Measurements from ENCODE around the gene GATAD2A. TPM values are rescaled to one million over a fixed set of nuclear protein-coding genes. Genes with fewer than 3 reads are reported as not detected.

Gene GATAD2A
- total RNA-seq, 1 experiment from 2014 or later = 99.6 TPM

GRCh38 chr19:19537075-19538048, 131.9 kb downstream of the GATAD2A start:
- Histone ChIP-seq H3K36me3 (ENCODE audit: control insufficient read depth, insufficient read depth, low read length) (no peaks in the 10 kb centered on the region), H3K9me3 (ENCODE audit: control insufficient read depth, insufficient read depth, low read depth, low read length) (no peaks in the 10 kb centered on the region), H3K4me3 (ENCODE audit: low read depth in 2 of 2, low read length in 2 of 2) (no peak overlapping the region), H3K27me3 (ENCODE audit: control insufficient read depth, insufficient read depth, low read length) (no peaks in the 10 kb centered on the region), H3K27ac (ENCODE audit: low read length) (no peak overlapping the region), H3K4me1 (ENCODE audit: control insufficient read depth, insufficient read depth, low read length) (no peaks in the 10 kb centered on the region)
- in situ Hi-C loops (cut with HindIII; ENCODE audit: low pct_unique_long_range_greater_than_20kb, low sequenced_read_pairs) = no loop called here
- DNase-seq (ENCODE audit: low read depth, low spot score) (no peak), ATAC-seq (no peak)
- BruUV-seq (replicated peaks) = no TSS peak
- ChIA-PET CTCF (no interaction called here), POLR2A (no interaction called here)
- TF ChIP-seq CTCF (IDR thresholded peaks at IDR 0.05) (no peak), TCF7L2 (IDR thresholded peaks at IDR 0.05; ENCODE audit: low read depth, low read length) (no peak), POLR2AphosphoS5 (IDR thresholded peaks at IDR 0.05; ENCODE audit: low read depth, low read length) (no peak), SIN3A (IDR thresholded peaks at IDR 0.05; ENCODE audit: borderline replicate concordance, insufficient read depth, low read depth, low read length) (no peak), REST (IDR thresholded peaks at IDR 0.05; ENCODE audit: insufficient read depth in 1 of 2, low read depth in 2 of 2, low read length in 1 of 2) (no peak)
- intact Hi-C loops (cut with micrococcal nuclease; ENCODE audit: unreplicated experiment) = loop anchor here (10.0 kb wide), 1 partner anchor 107 kb away; the partner anchor contains the start of gene GMIP

GRCh38 chr19:19538061-19538784, 132.7 kb downstream of the GATAD2A start, which contains the start of gene CILP2:
Gene CILP2, plus strand, starts transcription at chr19:19538265. Its CDS starts 85 bp downstream, at chr19:19538350.
- Histone ChIP-seq H3K4me1 (ENCODE audit: control insufficient read depth, insufficient read depth, low read length) (no peaks in the 10 kb centered on the region), H3K27me3 (ENCODE audit: control insufficient read depth, insufficient read depth, low read length) (no peaks in the 10 kb centered on the region), H3K4me3 (ENCODE audit: low read depth in 2 of 2, low read length in 2 of 2) (no peak within 1 kb of the TSS; a peak in 1 of 4 replicates), H3K27ac (ENCODE audit: low read length) (no peak within 1 kb of the TSS), H3K36me3 (ENCODE audit: control insufficient read depth, insufficient read depth, low read length) (no peaks in the 10 kb centered on the region), H3K9me3 (ENCODE audit: control insufficient read depth, insufficient read depth, low read depth, low read length) (no peaks in the 10 kb centered on the region)
- POLR2A ChIA-PET = no interaction called here
- CTCF ChIA-PET = no interaction called here
- DNase-seq (ENCODE audit: low read depth, low spot score) (no peak), ATAC-seq (0 out of 2 replicates have a peak, but pooled peaks have one; percentile 17)
- intact Hi-C loops (cut with micrococcal nuclease; ENCODE audit: unreplicated experiment) = loop anchor here (10.0 kb wide), 1 partner anchor 107 kb away; the partner anchor contains the start of gene GMIP
- no TSS peak for BruUV-seq (replicated peaks)
- TF ChIP-seq CTCF (IDR thresholded peaks at IDR 0.05) (no peak), SIN3A (IDR thresholded peaks at IDR 0.05; ENCODE audit: borderline replicate concordance, insufficient read depth, low read depth, low read length) (no peak)
- in situ Hi-C loops (cut with HindIII; ENCODE audit: low pct_unique_long_range_greater_than_20kb, low sequenced_read_pairs) = no loop called here

Measured in Panc1 (cell line).